ENCODE measurements around the gene SARNP. TPM values are rescaled to one million over a fixed set of nuclear protein-coding genes. Genes with fewer than 3 reads are reported as not detected.
A peak's percentile ranks its signal among the peaks of the same experiment; 100 is the strongest.

Gene SARNP
- total and polyA plus RNA-seq, 9 of the 15 experiments (the other 6 are each of a cell fraction or from before 2014, with no cell fraction given) = 70.1 to 400 (median 198) TPM

DNA sequence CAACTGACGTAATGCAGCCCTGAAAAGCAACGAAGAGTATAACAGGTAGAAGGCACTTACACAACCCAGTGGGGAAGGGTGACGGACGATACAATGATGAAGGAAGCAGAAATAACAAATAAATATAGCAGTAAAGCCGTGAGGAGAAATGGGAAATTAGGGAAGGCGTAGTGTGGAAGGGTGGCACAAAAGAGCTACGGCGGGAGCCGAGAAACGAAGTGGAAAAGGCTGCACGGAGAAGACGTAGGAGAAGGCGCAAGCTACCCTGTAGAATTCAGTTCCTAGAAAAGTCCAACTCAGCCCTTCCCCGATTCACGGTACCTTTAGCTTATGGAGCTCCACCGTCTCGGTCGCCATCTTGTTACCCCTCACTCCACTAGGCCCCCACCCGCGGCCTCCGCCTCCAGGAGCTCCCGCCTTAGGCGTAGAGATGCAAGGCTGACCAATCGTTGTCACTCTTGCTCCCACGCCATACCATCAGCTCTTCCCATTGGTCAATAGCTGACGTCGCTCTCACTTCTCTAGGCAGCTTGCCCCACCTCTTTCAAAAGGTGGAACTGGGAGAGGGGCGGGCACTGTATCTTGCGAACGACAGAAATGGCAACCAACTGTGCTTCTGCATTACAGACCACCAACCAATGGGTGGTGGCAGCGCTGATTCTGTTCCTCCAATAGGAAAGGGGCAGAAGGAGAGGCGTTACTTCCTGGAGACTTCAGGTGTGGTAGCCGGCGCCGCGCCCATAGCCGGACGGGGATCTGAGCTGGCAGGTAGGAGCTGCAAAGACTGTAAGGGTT, at the start of gene SARNP, which contains the start of gene ORMDL2 (continued):
- TF ChIP-seq, protein P1, sequence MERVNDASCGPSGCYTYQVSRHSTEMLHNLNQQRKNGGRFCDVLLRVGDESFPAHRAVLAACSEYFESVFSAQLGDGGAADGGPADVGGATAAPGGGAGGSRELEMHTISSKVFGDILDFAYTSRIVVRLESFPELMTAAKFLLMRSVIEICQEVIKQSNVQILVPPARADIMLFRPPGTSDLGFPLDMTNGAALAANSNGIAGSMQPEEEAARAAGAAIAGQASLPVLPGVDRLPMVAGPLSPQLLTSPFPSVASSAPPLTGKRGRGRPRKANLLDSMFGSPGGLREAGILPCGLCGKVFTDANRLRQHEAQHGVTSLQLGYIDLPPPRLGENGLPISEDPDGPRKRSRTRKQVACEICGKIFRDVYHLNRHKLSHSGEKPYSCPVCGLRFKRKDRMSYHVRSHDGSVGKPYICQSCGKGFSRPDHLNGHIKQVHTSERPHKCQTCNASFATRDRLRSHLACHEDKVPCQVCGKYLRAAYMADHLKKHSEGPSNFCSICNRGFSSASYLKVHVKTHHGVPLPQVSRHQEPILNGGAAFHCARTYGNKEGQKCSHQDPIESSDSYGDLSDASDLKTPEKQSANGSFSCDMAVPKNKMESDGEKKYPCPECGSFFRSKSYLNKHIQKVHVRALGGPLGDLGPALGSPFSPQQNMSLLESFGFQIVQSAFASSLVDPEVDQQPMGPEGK (CRISPR knock-in tag; IDR thresholded peaks at IDR 0.05; ENCODE audit: borderline replicate concordance) = no peak
- TF ChIP-seq ZZZ3 (IDR thresholded peaks at IDR 0.05) (no peak), HMG20B (CRISPR knock-in tag; IDR thresholded peaks at IDR 0.05) (no peak), ZNF311 (CRISPR knock-in tag; IDR thresholded peaks at IDR 0.05) (no peak), CAMTA2 (CRISPR knock-in tag; conservative IDR thresholded peaks at IDR 0.05) (no peak), ZFPM2 (CRISPR knock-in tag; IDR thresholded peaks at IDR 0.05) (no peak), JUNB (CRISPR knock-in tag; conservative IDR thresholded peaks at IDR 0.05) (no peak), HMGN3 (IDR thresholded peaks at IDR 0.05; ENCODE audit: borderline replicate concordance, extremely low read depth, insufficient read length, low read depth, low read length) (no peak), HIVEP1 (CRISPR knock-in tag; IDR thresholded peaks at IDR 0.05) (0 out of 2 replicates have a peak, but pooled peaks have one; percentile 1), NFIX (CRISPR knock-in tag; IDR thresholded peaks at IDR 0.05; ENCODE audit: low read depth) (no peak), CBX2 (IDR thresholded peaks at IDR 0.05; ENCODE audit: insufficient read depth, low read length, poor library complexity, severe bottlenecking) (no peak), ERF (CRISPR knock-in tag; IDR thresholded peaks at IDR 0.05) (no peak), SP1 (CRISPR knock-in tag; IDR thresholded peaks at IDR 0.05) (peak; percentile 95), XRCC3 (IDR thresholded peaks at IDR 0.05) (no peak), FUS (optimal IDR thresholded peaks at IDR 0.05; ENCODE audit: low read depth, low read length) (no peak)
- TF ChIP-seq, protein P2, sequence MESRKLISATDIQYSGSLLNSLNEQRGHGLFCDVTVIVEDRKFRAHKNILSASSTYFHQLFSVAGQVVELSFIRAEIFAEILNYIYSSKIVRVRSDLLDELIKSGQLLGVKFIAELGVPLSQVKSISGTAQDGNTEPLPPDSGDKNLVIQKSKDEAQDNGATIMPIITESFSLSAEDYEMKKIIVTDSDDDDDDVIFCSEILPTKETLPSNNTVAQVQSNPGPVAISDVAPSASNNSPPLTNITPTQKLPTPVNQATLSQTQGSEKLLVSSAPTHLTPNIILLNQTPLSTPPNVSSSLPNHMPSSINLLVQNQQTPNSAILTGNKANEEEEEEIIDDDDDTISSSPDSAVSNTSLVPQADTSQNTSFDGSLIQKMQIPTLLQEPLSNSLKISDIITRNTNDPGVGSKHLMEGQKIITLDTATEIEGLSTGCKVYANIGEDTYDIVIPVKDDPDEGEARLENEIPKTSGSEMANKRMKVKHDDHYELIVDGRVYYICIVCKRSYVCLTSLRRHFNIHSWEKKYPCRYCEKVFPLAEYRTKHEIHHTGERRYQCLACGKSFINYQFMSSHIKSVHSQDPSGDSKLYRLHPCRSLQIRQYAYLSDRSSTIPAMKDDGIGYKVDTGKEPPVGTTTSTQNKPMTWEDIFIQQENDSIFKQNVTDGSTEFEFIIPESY (CRISPR knock-in tag; IDR thresholded peaks at IDR 0.05) = no peak
- TF ChIP-seq, protein P3, sequence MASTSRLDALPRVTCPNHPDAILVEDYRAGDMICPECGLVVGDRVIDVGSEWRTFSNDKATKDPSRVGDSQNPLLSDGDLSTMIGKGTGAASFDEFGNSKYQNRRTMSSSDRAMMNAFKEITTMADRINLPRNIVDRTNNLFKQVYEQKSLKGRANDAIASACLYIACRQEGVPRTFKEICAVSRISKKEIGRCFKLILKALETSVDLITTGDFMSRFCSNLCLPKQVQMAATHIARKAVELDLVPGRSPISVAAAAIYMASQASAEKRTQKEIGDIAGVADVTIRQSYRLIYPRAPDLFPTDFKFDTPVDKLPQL (IDR thresholded peaks at IDR 0.05; ENCODE audit: extremely low read depth, insufficient read length) = peak; percentile 55
- TF ChIP-seq, protein P4, sequence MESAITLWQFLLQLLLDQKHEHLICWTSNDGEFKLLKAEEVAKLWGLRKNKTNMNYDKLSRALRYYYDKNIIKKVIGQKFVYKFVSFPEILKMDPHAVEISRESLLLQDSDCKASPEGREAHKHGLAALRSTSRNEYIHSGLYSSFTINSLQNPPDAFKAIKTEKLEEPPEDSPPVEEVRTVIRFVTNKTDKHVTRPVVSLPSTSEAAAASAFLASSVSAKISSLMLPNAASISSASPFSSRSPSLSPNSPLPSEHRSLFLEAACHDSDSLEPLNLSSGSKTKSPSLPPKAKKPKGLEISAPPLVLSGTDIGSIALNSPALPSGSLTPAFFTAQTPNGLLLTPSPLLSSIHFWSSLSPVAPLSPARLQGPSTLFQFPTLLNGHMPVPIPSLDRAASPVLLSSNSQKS (CRISPR knock-in tag; IDR thresholded peaks at IDR 0.05) = no peak
- TF ChIP-seq, protein P5, sequence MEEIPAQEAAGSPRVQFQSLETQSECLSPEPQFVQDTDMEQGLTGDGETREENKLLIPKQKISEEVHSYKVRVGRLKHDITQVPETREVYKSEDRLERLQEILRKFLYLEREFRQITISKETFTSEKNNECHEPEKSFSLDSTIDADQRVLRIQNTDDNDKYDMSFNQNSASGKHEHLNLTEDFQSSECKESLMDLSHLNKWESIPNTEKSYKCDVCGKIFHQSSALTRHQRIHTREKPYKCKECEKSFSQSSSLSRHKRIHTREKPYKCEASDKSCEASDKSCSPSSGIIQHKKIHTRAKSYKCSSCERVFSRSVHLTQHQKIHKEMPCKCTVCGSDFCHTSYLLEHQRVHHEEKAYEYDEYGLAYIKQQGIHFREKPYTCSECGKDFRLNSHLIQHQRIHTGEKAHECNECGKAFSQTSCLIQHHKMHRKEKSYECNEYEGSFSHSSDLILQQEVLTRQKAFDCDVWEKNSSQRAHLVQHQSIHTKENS (CRISPR knock-in tag; IDR thresholded peaks at IDR 0.05) = no peak
- TF ChIP-seq, protein P6, sequence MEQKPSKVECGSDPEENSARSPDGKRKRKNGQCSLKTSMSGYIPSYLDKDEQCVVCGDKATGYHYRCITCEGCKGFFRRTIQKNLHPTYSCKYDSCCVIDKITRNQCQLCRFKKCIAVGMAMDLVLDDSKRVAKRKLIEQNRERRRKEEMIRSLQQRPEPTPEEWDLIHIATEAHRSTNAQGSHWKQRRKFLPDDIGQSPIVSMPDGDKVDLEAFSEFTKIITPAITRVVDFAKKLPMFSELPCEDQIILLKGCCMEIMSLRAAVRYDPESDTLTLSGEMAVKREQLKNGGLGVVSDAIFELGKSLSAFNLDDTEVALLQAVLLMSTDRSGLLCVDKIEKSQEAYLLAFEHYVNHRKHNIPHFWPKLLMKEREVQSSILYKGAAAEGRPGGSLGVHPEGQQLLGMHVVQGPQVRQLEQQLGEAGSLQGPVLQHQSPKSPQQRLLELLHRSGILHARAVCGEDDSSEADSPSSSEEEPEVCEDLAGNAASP (IDR thresholded peaks at IDR 0.05) = no peak

Data from K562 (cell line).